ENCODE results near the gene MYO5B. TPM values are rescaled to one million over a fixed set of nuclear protein-coding genes. Genes with fewer than 3 reads are reported as not detected.

The MYO5B gene
- total and polyA plus RNA-seq, 8 donors, result 9.0 to 25.5 (median 12.1) TPM

GRCh38 chr18:49815927-49816326 is 379.0 kb downstream of the MYO5B start:
- H3K9me3 ChIP-seq, result no peaks in the 10 kb centered on the region
- H3K27me3 ChIP-seq, result no peaks in the 10 kb centered on the region
- intact Hi-C loops (cut with DNase I), result no loop called here
- ATAC-seq (no peak), DNase-seq (no peak)
- H3K4me3 ChIP-seq, result no peak overlapping the region
- H3K4me1 ChIP-seq, result peaks cover 8 to 42% of the 10 kb centered on the region in 2 donors
- TF ChIP-seq, protein P1, sequence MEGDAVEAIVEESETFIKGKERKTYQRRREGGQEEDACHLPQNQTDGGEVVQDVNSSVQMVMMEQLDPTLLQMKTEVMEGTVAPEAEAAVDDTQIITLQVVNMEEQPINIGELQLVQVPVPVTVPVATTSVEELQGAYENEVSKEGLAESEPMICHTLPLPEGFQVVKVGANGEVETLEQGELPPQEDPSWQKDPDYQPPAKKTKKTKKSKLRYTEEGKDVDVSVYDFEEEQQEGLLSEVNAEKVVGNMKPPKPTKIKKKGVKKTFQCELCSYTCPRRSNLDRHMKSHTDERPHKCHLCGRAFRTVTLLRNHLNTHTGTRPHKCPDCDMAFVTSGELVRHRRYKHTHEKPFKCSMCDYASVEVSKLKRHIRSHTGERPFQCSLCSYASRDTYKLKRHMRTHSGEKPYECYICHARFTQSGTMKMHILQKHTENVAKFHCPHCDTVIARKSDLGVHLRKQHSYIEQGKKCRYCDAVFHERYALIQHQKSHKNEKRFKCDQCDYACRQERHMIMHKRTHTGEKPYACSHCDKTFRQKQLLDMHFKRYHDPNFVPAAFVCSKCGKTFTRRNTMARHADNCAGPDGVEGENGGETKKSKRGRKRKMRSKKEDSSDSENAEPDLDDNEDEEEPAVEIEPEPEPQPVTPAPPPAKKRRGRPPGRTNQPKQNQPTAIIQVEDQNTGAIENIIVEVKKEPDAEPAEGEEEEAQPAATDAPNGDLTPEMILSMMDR (IDR thresholded peaks at IDR 0.05), result no peak
- no peaks in the 10 kb centered on the region for H3K36me3 ChIP-seq
- H3K27ac ChIP-seq, result no peak overlapping the region

GRCh38 chr18:49814147-49814499 is 380.8 kb downstream of the MYO5B start:
- Histone ChIP-seq H3K4me1 (peaks cover 4 to 32% of the 10 kb centered on the region in 2 donors), H3K27me3 (no peaks in the 10 kb centered on the region), H3K36me3 (no peaks in the 10 kb centered on the region), H3K4me3 (peak overlapping the region; percentile 62 to 82), H3K27ac (peak overlapping the region; percentile 97 to 99), H3K9me3 (peaks cover 0 to 15% of the 10 kb centered on the region in 2 donors)
- intact Hi-C loops (cut with DNase I), result no loop called here
- TF ChIP-seq, protein P1 (IDR thresholded peaks at IDR 0.05), result no peak
- ATAC-seq (peak; percentile 51), DNase-seq (peak in 3 of 4 donors; percentile 65 to 86 (median 66))

- peak within 1 kb of the TSS; percentile 97 to 99 for H3K27ac ChIP-seq
- no peaks in the 10 kb centered on the region for H3K27me3 ChIP-seq
- TF ChIP-seq, protein P1 (IDR thresholded peaks at IDR 0.05), result no peak
- peaks cover 0 to 21% of the 10 kb centered on the region in 2 donors for H3K9me3 ChIP-seq
- intact Hi-C loops (cut with DNase I), result no loop called here
- H3K4me1 ChIP-seq, result peaks cover 4 to 32% of the 10 kb centered on the region in 2 donors
- DNase-seq, result peak; percentile 89 to 97 (median 91)
- no peaks in the 10 kb centered on the region for H3K36me3 ChIP-seq
- H3K4me3 ChIP-seq, result peak within 1 kb of the TSS; percentile 62 to 82
- ATAC-seq, result peak; percentile 96
Observed at GRCh38 chr18:49813319-49814146, 381.4 kb downstream of the MYO5B start, which contains the start of gene ACAA2. Gene ACAA2, minus strand, starts transcription at chr18:49813533. Its CDS starts 49 bp downstream, at chr18:49813484.

DNA sequence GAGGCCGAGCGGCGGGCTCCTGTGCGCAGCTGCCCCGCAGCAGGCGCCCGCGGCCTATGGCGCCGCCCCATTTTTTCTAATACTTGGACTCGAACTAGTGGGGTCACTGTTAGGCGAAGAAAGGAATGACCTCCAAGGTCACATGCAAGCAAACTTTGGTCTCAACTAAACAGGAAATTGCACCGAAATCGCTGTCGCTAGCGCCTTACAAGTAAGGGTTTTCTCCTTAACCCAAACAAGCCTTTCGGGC is 382.0 kb downstream of the MYO5B start:
- H3K36me3 ChIP-seq, result no peaks in the 10 kb centered on the region
- TF ChIP-seq, protein P1 (IDR thresholded peaks at IDR 0.05), result no peak
- peaks cover 4 to 32% of the 10 kb centered on the region in 2 donors for H3K4me1 ChIP-seq
- no peaks in the 10 kb centered on the region for H3K27me3 ChIP-seq
- H3K9me3 ChIP-seq, result peaks cover 0 to 26% of the 10 kb centered on the region in 2 donors
- ATAC-seq (peak; percentile 57), DNase-seq (peak; percentile 46 to 87 (median 51))
- peak overlapping the region; percentile 97 to 99 for H3K27ac ChIP-seq
- intact Hi-C loops (cut with DNase I), result no loop called here
- H3K4me3 ChIP-seq, result peak overlapping the region; percentile 62 to 82

- Histone ChIP-seq H3K27me3 (no peaks in the 10 kb centered on the region), H3K4me3 (peak overlapping the region; percentile 62 to 82), H3K4me1 (peaks cover 4 to 32% of the 10 kb centered on the region in 2 donors), H3K9me3 (peaks cover 0 to 26% of the 10 kb centered on the region in 2 donors), H3K36me3 (no peaks in the 10 kb centered on the region), H3K27ac (peak overlapping the region; percentile 97 to 99)
- ATAC-seq (no peak), DNase-seq (peak in 1 of 4 donors; percentile 23)
- intact Hi-C loops (cut with DNase I), result no loop called here
- TF ChIP-seq, protein P1 (IDR thresholded peaks at IDR 0.05), result no peak
Observed at GRCh38 chr18:49812286-49813068, 382.5 kb downstream of the MYO5B start.
